Smooth muscle cell of the brain vasculature (primary cell): ENCODE data around the gene MSI2.

ENCODE experiments used
- DNase-seq: peaks from one replicate; pipeline ENCODE4 v3.0.0-alpha.2; 2012; ENCODE audit warnings: low read depth, low spot score

The MSI2 gene

DNA sequence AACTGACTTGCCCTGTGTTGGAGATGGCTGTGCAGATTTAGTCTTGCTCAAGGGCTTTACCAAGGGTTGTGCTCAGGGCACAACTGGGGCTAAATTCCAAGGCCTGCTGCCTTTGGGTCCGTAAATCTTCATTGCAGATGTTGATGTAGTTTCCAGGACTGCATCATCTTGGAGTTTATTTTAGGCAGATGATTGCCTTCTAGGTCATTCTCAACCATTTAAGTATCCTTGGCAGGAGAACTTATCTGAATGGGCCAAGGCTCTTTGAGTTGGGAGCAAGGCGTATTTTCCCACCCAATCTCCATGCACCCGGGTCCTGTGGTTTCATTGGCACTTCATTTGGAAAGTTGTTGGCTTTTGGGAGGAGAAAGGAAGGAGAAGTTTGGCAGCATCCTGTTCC lies 200.3 kb downstream of the MSI2 start:
- no peak for DNase-seq

DNA sequence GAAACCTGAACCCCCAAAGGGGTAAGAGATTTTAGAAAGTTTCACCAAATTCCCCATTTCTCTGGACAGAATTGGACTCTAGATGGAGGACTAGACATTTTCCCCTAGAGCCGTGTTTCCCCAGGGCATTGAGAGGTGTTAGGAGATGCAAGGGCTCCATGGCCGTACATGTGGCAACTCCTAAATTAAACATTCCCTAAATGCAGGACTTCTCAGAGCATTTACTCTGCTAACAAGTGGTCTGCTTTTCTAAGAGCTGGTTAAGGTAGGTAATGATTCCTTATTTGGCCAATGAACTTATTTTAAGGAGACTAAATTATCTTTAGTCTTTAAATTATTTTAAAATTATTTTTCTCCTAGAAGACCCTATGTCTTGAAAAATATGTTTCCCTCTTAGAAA lies 200.9 kb downstream of the MSI2 start:
- DNase-seq: no peak

DNA sequence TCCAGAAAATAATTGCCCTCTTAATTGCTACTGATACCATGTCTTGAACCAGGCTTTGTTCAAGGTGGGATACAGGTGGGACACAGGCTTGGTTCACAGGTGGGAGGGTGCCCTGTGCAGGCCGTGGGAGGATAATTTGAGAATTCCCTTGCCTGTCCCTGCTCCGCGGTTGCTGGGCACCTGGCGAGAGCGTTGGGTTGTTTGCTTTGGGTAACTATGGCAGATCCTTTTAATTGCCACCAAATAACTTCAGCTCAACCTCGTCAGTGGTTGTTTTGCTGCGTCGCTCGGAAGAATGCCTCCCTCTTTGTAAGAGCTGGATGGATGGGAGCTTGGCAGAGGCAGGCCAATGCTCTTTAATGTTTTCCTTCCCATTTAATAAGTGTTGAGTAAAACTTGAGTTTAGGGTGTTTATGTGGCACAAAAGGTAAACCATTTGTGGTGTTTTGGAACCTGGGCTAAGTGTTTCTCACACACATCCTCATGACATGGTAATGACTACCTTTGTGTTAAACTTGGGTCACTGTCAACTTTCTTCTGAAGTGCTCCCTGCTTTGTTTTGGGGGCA lies 202.5 kb downstream of the MSI2 start:
- DNase-seq: no peak

DNA sequence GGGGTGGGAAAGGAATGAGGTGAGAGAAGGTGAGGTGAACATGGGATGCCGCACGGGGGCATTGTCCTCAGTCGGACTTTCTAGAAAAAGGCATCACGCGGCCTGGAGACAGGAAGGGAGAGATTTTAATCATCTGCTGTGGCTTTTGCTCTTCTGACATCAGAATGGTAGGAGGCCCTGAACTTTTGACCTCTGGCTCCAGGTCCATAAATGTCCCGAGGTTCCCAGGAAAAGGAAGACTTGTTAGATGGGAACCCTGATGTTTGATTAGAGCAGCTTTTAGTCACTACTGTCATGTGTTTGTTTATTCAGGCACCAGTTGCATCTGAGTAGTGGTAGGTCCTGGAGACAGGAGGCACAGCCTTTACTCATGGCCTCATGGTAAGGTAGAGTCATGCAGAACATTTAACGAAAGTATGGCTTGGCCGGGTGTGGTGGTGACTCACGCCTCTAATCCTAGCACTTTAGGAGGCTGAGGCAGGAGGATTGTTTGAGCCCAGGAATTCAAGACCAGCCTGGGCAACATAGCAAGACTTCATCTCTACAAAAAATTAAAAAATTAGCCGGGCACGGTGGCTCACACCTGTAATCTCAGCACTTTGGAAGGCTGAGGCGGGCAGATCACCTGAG lies 203.1 kb downstream of the MSI2 start:
- no peak for DNase-seq

DNA sequence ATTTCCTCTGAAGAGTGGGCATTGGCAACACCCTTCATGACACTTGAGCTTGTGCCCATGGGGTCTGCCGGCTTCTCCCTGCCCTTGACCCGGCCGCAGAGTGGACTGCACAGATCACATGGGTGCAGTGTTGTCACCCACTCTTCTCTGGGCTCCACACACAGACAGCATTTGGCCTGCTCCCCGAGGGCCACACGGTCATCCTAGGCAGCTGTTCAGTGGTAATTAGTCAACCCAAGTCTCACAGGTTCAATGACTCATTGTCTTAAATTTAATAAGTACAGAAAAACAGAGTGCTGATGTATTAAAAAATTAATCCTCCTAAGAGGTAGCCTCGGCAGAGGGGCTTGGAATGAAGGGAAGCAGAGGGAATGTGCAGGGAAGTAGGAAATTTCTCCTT lies 204.8 kb downstream of the MSI2 start:
- no peak for DNase-seq

DNA sequence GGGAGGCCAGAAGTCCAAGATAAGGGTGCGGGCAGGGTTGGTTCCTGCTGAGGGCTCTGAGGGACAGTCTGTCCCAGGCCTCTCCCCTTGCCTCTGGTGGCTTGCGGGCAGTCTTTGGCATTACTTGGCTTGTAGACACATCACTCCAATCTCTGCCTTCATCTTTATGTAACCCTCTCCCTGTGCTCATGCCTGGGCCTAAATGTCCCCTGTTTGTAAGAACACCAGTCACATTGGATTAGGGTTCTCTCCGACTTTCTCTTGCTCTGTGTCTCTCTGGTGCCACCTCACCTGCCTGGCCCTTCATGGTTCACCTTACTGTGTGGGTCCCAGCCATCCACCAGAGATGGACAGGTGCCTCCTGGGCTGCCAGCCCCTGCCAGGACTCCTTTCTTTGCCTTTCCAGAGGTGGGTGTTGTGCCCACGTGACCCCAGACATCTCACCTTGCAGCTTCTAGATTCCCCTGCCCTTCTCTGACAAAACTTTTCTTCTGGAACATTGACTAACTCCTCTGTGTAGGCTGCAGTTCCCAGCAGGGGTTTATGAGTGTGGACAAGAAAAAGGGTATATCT lies 205.8 kb downstream of the MSI2 start:
- DNase-seq: no peak

DNA sequence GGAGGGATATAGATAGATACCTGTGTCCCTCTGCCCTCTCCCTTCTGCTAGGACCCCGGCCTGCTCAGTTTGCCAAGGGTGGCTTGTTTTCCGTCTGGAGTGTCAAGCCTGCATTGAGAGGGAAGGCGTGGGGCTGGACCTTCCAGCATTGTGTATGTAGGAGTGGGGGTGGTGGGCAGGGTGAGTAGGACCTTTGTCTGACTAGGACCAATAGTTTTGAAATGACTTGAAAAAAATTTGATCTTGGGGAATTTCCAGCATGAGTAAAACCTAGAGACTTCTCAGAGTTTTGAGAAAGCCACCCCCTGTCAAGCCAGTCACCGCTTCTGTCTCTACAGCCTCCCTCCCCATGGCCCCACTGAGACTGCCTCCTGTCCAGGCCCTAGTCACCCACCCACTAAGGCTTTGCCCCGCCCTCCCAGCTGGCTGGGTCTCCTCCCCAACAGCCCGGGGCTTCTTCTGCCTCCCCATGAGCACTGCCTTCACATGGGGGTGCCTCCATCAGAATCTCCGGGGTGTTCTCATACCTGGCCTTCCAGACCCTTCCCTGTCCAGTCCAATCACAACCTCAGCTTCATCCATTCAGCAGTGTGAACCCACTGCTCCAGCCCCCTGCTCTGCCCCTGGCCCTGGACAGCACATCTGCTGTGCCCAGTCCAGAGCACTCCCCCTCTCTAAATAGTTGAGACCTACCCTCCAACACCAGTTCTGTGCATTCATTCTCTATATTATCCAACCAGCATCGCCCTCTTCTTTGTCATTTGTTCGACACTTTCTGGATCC lies 207.0 kb downstream of the MSI2 start:
- no peak for DNase-seq

DNA sequence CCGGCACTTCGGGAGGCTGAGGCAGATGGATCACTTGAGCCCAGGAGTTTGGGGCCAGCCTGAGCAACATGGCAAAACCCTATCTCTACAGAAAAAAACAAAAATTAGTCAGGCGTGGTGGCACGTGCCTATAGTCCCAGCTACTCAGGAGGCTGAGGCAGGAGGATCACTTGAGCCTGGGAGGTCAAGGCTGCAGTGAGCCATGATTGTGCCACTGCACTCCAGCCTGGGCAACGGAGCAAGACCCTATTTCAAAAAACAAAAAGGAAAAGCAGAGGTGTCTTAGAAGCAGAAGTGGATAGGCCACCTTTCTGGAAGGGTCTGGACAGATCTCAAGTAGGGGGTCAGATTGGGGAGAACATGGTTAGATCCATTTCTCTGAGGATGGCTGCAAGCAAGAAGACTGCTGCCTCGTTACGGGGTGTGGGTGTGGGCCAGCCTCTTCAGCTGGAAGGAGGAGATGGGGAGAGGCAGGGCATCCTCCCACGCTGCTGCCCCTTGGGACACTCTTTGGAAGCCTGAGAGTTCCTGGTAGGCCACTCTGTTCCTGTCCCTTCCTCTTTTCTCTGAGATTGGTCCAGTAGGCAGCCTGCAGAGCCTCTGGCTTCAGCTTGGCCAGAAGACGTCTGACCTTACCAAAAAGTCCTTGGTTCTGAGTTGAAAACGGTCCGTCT lies 208.0 kb downstream of the MSI2 start:
- no peak for DNase-seq

DNA sequence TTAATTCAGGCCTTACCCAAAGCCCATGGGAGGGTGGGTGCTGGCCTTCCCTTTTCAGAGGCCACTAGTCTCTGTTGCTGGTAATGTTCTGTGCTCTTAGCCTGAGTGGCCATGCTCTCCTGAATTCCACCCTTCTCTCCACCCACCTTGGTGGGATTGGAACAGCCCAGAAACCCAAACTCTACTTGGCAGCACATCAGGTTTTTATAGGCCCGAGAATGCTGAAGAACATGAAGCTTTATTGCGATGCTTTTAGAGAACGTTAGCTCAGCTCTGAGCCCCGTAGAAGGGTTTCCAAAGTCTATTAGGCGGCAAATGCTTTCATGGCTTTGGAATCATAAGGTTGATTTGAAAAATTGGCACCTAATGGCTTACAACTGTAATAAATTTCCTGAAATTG lies 209.3 kb downstream of the MSI2 start:
- no peak for DNase-seq

DNA sequence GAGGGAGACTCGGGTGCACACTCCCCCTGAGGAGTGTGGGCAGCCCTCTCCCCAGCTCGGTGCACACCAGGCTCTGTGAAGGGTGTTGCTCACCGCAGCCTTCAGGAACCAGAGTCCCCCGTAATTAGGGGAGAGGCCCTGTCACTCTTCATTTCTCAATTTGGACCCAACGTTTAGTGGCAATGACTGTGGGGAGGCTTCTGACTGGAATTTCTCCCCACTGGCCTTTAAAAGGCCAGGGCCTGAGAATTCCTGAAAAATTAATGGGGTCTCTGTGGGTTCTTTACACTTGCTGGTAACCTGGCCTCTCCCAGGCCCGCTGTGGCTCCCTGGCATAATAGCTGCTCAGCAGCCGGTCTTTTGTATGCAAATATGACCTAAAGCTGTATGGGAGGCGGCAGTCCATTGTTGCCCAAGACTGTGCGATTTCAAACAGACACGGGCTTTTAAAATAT lies 209.7 kb downstream of the MSI2 start:
- DNase-seq: no peak

DNA sequence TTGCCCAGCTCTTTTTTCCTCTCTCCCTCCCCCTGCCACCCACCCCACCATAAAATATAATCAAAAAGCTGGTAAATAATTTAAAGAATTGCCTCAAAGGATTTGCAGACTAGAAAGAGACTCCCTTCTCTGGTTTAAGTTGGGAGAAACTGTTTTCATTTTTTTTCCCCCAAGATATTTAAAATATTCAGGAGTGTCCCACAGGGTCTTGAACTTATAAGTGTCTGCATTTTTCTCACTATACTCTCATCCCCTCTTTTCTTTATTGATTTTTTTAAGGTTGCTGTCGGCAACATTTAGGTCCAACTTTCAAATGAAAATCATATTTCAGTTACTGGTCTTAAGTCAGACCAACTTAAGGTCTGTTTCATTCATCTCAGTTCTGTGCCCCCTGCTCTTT lies 210.2 kb downstream of the MSI2 start:
- no peak for DNase-seq

DNA sequence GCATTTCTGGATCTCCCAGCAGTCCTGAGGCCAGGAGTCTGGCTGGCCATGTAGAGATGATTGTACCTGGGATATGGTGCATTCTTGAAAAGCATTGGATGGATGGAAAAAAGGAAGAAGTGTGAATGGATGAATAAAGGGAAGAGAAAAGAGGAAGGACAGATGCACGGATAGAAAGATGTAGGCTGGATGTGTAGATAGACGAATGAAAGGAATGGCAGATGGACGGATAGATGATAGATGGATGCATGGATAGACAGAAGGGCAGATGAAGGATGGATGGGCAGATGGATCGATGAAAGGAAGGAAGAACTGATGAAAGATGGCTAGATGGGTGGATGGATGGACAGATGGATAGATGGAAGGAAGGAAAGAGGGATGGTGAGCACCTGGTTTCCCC lies 210.9 kb downstream of the MSI2 start:
- DNase-seq: no peak

DNA sequence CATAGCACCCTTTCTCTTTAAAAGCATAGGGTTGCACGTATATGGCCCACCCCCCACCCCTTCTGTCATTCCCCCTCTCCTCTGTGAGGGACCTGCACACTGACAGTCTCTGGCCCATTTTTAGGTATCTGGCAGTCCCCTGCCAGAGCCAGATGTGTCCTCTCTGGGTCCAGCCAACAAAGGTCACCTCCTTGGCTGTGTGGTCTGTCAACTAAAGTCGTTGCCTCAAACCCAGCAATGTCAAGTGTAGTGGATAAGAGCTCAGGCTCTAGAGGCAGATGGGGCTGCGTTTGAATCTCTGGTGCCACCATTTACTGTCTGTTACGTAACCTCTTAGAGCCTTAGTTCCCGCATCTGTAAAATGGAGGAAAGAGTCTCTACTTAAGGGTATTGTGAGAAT lies 211.5 kb downstream of the MSI2 start:
- no peak for DNase-seq

DNA sequence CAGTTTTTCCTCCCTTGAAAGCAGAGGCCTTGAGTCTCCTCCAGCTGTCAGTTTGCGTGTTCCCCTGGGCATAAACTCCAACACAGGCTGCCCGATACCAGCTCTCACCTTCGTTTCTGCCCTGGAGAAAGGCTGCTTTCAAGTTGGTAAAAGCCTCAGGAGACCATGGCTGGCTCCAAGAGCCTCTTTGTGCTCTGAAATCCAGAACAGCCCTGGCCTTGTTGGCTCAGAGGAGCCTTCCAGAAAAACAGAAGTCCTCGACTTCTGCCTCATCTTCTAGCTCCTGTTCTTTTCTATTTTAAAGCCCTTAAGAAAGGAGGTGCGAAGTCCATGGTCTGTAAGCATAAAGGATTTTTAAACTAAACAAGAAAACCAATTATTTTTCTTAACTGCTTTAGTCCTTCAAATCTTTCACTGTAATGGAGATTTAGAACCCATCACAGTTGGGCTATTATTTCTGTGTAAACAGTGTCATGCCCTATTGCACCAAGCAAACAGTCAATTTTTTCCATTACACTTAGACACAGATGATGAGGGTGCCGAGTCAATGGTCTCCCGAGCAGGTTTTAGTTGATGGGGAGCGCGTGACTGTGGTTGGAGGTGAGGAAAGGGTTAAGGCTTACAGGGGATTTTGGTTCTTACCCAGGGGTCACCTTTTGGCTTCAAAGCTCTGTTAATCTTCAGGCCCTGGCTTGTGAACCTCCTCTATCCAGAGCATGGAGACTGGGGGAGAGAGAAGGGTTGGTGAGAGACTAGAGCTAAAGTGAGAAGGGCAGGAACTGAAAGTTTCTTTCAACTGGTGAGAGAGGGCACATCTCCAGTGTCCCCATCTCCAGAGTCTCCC lies 212.8 kb downstream of the MSI2 start:
- DNase-seq: no peak

DNA sequence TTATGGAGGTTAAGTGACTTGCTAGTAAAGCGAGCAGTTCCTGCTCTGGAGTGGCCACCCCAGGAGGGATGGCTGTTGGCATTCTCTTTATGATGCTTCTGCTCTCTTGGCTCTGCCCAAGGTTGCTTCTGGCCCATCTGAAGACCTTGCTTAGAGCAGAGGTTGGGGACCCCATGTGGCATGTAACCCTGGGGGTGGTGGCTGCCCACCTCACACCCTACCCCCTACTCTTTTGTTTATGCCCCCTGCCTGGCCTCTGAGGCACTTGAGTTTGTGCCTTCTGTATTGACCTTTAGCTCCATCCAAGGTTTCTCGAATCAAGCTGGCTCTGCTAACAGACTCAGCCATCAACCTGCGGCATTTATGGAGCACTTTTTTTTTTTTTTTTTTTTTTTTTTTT lies 214.6 kb downstream of the MSI2 start:
- DNase-seq: no peak

DNA sequence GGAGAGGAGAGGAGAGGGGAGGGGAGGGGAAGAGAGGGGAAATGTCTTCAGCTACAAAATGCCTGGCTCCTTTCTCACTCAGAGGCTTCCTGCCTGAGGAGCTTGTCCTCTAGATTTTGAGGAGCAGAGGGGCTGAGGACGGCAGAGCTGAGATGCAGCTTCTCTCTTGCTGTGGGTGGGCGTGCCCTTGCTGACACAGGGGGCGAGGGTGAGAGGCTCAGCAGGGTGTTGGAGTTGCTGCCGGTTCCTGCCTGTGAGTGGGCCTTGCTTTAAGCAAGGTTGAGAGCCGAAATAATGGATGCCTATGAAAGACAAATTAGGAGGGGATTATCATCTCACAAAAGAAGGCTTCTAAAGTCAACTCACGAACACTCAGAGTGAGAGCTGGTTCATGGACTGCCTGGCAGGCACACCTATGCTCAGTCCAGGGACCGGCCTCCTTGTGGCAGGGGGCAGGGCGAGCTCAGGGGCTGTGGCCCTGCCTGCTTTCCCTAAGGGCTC lies 215.6 kb downstream of the MSI2 start:
- DNase-seq: no peak

DNA sequence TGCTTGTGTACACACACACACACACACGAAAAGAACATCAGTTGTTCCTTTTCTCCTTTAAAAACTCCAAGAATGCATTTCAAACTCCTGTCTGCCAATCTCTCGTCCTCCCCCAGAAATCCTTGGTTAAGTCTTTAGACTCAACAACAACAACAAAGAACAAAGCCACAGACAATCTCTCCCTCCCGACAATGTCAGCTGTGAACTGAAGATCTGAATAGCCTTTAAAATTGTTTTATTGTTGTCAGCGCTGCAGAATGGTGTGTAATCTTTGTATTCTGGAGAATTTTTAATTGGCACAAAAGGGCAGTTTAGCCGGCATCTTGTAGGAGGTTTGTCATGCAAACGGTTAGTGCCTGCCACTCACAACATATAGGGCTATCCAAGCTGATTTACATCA lies 219.5 kb downstream of the MSI2 start:
- DNase-seq: no peak

DNA sequence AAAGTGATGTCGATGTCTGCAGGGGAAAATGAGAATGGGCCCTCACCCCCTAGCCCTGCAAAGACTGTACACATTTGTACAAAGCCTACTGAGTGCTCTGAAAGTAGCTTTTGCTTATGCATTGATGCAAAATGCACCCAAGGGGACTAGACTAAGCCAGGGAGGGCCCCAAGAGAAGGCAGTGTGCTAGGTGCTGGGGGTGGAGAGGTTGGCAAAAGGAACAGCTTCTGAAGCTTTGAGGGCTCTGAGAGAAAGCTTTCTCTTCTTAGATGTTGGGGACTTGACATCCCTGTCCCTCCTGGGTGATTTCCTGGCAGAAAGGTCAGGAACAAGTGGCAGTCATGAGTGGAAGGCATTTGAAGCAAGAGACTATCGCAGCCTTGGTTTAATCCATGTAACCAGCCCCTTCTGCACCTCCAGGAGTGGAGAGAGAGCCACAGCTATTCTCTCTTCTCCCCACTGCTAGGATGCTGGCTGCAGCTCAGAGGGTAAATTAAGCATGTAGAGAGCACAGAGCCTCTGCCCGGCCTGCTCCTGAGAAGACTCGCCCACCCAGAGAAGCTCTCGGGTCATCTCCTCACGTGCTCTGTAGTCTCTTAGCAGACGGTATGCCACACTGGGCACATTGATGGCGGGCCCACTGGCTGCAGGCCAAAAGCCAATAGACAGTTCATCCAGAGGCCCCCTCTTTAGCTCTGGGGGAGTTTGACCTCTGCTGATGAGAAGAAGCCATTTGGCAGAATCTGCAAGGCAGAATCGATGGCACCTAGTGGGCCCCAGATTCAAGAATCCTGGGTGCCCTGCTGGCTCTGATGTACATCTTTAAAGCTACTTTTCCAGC lies 221.4 kb downstream of the MSI2 start:
- DNase-seq: no peak

DNA sequence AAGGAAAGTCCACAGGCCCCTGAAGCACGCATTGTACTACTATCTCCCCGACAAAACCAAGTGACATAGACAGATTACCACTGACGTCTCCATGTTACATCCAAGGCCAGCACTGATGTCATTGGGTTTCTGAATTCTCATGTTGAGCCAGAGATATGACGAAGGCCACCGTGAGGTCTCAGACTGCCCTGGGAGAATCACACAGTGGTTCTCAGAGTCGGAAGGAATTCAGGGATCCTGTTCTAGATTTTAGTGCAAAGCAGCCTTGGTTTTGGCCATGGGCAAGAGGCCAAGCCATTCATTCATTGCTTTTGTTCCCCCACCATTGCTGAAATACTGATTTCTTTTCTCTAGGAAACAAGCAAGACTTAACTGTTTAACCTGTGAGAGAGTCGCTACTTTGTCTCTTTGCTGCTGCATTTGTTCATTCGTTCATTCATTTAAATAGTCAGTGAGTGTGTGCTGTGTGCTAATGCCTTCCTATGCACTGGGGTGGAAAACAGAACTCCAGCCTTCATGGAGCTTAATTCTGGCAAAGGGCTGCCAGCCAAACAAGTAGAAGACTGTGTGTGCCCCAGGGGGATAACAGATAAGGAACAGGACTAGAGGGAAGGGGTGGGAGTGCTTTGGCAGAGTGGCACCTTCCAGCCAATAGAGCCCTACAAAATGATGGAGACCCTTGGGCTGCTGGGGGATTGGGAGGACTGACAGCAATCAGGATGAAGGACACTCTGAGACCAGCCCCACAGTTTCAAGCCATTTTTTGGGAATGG lies 222.3 kb downstream of the MSI2 start:
- DNase-seq: no peak
